Skeletal muscle tissue (tissue), 4 donors: ENCODE measurements around the gene SLF2. TPM values are rescaled to one million over a fixed set of nuclear protein-coding genes. Genes with fewer than 3 reads are reported as not detected.
A peak's percentile ranks its signal among the peaks of the same experiment; 100 is the strongest.

ENCODE experiments used
- H3K27ac ChIP-seq: one replicate; pipeline ENCODE4 v1.7.0; 2013; ENCODE audit warnings: mild to moderate bottlenecking, low read depth, low read length, inconsistent platforms
- H3K27me3 ChIP-seq, 3 donors: one replicate each; pipeline ENCODE4 v1.7.0; 2013; ENCODE audit warnings: low read length in 3 of 3; ENCODE audit not compliant: control insufficient read depth in 3 of 3, insufficient read depth in 3 of 3
- H3K36me3 ChIP-seq, 3 donors: one replicate each; pipeline ENCODE4 v1.7.0; 2013; ENCODE audit warnings: low read length in 3 of 3; ENCODE audit not compliant: control insufficient read depth in 3 of 3, insufficient read depth in 3 of 3
- H3K4me1 ChIP-seq, 3 donors: one replicate each; pipeline ENCODE4 v1.7.0; 2013; ENCODE audit warnings: low read length in 3 of 3, mild to moderate bottlenecking in 3 of 3; ENCODE audit not compliant: control insufficient read depth in 3 of 3, insufficient read depth in 3 of 3
- H3K4me3 ChIP-seq, 3 donors: one replicate each; pipeline ENCODE4 v1.7.0; 2013; ENCODE audit warnings: low read length in 3 of 3
- H3K9ac ChIP-seq, 3 donors: one replicate each; pipeline ENCODE4 v1.7.0; 2013; ENCODE audit warnings: low read length in 3 of 3, mild to moderate bottlenecking in 3 of 3, moderate library complexity in 2 of 3, low read depth in 1 of 3
- H3K9me3 ChIP-seq, 3 donors: one replicate each; pipeline ENCODE4 v1.7.0; 2013; ENCODE audit warnings: low read length in 3 of 3; ENCODE audit not compliant: control insufficient read depth in 3 of 3
- total RNA-seq: library from RNA; depleted of rRNA; stranded (reverse); fragments of >200 nt; gene quantifications from one replicate; pipeline ENCODE4 v1.2.3, GENCODE V29; 2014
- donor health status: Osteomylitis.

Gene SLF2
- total RNA-seq, 1 donor from 2014 or later: 98.6 TPM

GRCh38 chr10:100995181-100995580, 82.4 kb downstream of the SLF2 start:
- H3K36me3 ChIP-seq: peaks cover 21 to 26% (median 24%) of the 10 kb centered on the region in 3 donors
- H3K27ac ChIP-seq: no peak overlapping the region
- H3K4me1 ChIP-seq: peaks cover 15 to 31% (median 22%) of the 10 kb centered on the region in 3 donors
- H3K4me3 ChIP-seq: no peak overlapping the region
- H3K27me3 ChIP-seq: no peaks in the 10 kb centered on the region
- no peaks in the 10 kb centered on the region for H3K9me3 ChIP-seq
- H3K9ac ChIP-seq: no peak overlapping the region

GRCh38 chr10:100996678-100997359, 84.1 kb downstream of the SLF2 start:
- H3K9me3 ChIP-seq: no peaks in the 10 kb centered on the region
- H3K27ac ChIP-seq: peak overlapping the region; percentile 95
- peak overlapping the region; percentile 86 to 98 (median 87) for H3K9ac ChIP-seq
- peaks cover 27 to 43% (median 32%) of the 10 kb centered on the region in 3 donors for H3K4me1 ChIP-seq
- H3K4me3 ChIP-seq: peak overlapping the region; percentile 72 to 86 (median 84)
- H3K27me3 ChIP-seq: no peaks in the 10 kb centered on the region
- peaks cover 8 to 12% (median 10%) of the 10 kb centered on the region in 3 donors for H3K36me3 ChIP-seq

DNA sequence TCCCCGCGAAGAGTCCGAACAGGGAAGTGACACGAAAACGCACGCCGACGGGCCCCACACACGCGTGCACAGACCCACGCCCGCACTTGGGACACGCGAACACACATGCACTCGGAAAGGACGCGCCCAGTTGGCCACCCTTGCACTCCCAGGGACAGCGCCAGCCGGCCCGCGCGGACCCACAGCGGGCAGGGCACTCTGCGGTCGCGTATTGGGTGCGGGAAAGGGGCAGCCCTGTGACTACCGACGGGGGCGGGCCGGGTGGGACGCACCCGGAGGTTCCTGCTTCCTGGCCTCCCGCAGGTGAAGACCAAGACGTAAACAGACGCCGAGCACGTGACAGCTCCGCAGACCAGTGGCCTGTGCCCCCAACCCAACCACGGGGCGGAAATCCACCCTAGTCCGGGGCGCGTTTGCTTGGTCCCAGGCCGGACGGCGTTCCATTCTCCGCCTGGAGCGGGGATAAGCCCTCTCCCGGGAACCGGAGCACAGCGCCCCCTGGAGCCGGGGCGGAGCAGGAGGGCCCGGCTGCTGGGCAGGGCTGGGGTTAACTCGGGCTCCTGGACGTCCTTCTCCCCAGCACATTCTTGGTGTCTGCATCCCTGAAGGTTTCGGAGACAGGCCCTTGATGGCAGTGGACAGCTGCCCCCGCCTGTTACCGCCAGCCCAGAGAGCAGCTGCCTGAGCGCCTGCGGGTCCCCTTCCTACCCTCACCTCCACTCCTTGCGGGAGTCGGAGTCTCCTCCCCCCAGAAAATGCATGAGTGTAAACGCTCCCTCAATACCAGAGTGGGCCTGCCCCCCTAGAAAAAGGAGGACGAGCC, 84.8 kb downstream of the SLF2 start:
- Histone ChIP-seq H3K27ac (peak overlapping the region; percentile 95), H3K9ac (peak overlapping the region; percentile 86 to 98 (median 87)), H3K27me3 (no peaks in the 10 kb centered on the region), H3K4me3 (peak overlapping the region; percentile 72 to 86 (median 84)), H3K9me3 (no peaks in the 10 kb centered on the region), H3K4me1 (peaks cover 34 to 51% (median 39%) of the 10 kb centered on the region in 3 donors), H3K36me3 (peaks cover 10 to 13% (median 11%) of the 10 kb centered on the region in 3 donors)

- peaks cover 16% of the 10 kb centered on the region in 3 donors for H3K36me3 ChIP-seq
- H3K4me3 ChIP-seq: peak overlapping the region; percentile 72 to 86 (median 84)
- peak overlapping the region; percentile 86 to 98 (median 87) for H3K9ac ChIP-seq
- H3K27me3 ChIP-seq: no peaks in the 10 kb centered on the region
- H3K4me1 ChIP-seq: peaks cover 42 to 58% (median 47%) of the 10 kb centered on the region in 3 donors
- peak overlapping the region; percentile 95 for H3K27ac ChIP-seq
- no peaks in the 10 kb centered on the region for H3K9me3 ChIP-seq
Observed at GRCh38 chr10:100998183-100998990, 85.6 kb downstream of the SLF2 start.

- H3K27me3 ChIP-seq: no peaks in the 10 kb centered on the region
- peaks cover 45 to 66% (median 55%) of the 10 kb centered on the region in 3 donors for H3K4me1 ChIP-seq
- peak overlapping the region; percentile 72 to 86 (median 84) for H3K4me3 ChIP-seq
- H3K9me3 ChIP-seq: no peaks in the 10 kb centered on the region
- H3K27ac ChIP-seq: peak overlapping the region; percentile 95
- H3K9ac ChIP-seq: peak overlapping the region; percentile 86 to 98 (median 87)
- peaks cover 14 to 17% (median 16%) of the 10 kb centered on the region in 3 donors for H3K36me3 ChIP-seq
Observed at GRCh38 chr10:100998991-100999741, 86.4 kb downstream of the SLF2 start.

GRCh38 chr10:100999742-101000126, 87.0 kb downstream of the SLF2 start, which contains the start of gene LZTS2:
Gene LZTS2 (plus strand): TSS chr10:100999808. CDS start chr10:101002539, 2,731 bp downstream.
- no peaks in the 10 kb centered on the region for H3K9me3 ChIP-seq
- peak within 1 kb of the TSS; percentile 72 to 89 (median 86) for H3K4me3 ChIP-seq
- H3K4me1 ChIP-seq: peaks cover 45 to 67% (median 57%) of the 10 kb centered on the region in 3 donors
- H3K9ac ChIP-seq: peak within 1 kb of the TSS; percentile 86 to 99 (median 99)
- H3K27ac ChIP-seq: peak within 1 kb of the TSS; percentile 95
- H3K36me3 ChIP-seq: peaks cover 16 to 19% (median 18%) of the 10 kb centered on the region in 3 donors
- H3K27me3 ChIP-seq: no peaks in the 10 kb centered on the region

- peak overlapping the region; percentile 95 for H3K27ac ChIP-seq
- H3K9me3 ChIP-seq: no peaks in the 10 kb centered on the region
- peaks cover 17 to 23% (median 23%) of the 10 kb centered on the region in 3 donors for H3K36me3 ChIP-seq
- H3K27me3 ChIP-seq: no peaks in the 10 kb centered on the region
- H3K9ac ChIP-seq: peak overlapping the region; percentile 86 to 99 (median 99)
- H3K4me3 ChIP-seq: peak overlapping the region; percentile 72 to 89 (median 85)
- peaks cover 49 to 67% (median 61%) of the 10 kb centered on the region in 3 donors for H3K4me1 ChIP-seq
Observed at GRCh38 chr10:101000127-101000914, 87.6 kb downstream of the SLF2 start.

- Histone ChIP-seq H3K36me3 (peaks cover 23 to 31% (median 28%) of the 10 kb centered on the region in 3 donors), H3K9ac (peak overlapping the region; percentile 86 to 99 (median 99)), H3K4me3 (peak overlapping the region; percentile 72 to 89 (median 85)), H3K9me3 (no peaks in the 10 kb centered on the region), H3K27ac (peak overlapping the region; percentile 95), H3K4me1 (peaks cover 54 to 67% (median 65%) of the 10 kb centered on the region in 3 donors), H3K27me3 (no peaks in the 10 kb centered on the region)
Observed at GRCh38 chr10:101000915-101001658, 88.3 kb downstream of the SLF2 start.
